ENCODE data around the gene SLC12A8.

GRCh38 chr3:125141596-125142419, 70.7 kb downstream of the SLC12A8 start:
- peak; percentile 6 to 16 (median 14) for TF ChIP-seq CTCF (IDR thresholded peaks at IDR 0.05)
- peak; percentile 7 for TF ChIP-seq POLR2A (IDR thresholded peaks at IDR 0.05)

Measured in right lobe of liver (tissue), 4 donors.